Glomerular endothelial cell (primary cell): ENCODE data around the gene MFAP2. TPM values are rescaled to one million over a fixed set of nuclear protein-coding genes. Genes with fewer than 3 reads are reported as not detected.
A peak's percentile ranks its signal among the peaks of the same experiment; 100 is the strongest.

Experiments
- DNase-seq: peaks from one replicate; pipeline ENCODE4 v3.0.0-alpha.2; 2011; ENCODE audit warnings: low read depth, low spot score; ENCODE audit errors: extremely low read depth
- total RNA-seq: library from RNA; depleted of rRNA; stranded (reverse); fragments of >200 nt; gene quantifications from 2 replicates; pipeline ENCODE4 v1.2.3, GENCODE V29; 2015

MFAP2 gene
- total RNA-seq, 1 donor from 2014 or later: 133 TPM

- no peak for DNase-seq
Observed at GRCh38 chr1:17008208-17008855, 27.9 kb upstream of the MFAP2 start.

- no peak for DNase-seq
Observed at GRCh38 chr1:17007121-17007520, 26.7 kb upstream of the MFAP2 start.

DNA sequence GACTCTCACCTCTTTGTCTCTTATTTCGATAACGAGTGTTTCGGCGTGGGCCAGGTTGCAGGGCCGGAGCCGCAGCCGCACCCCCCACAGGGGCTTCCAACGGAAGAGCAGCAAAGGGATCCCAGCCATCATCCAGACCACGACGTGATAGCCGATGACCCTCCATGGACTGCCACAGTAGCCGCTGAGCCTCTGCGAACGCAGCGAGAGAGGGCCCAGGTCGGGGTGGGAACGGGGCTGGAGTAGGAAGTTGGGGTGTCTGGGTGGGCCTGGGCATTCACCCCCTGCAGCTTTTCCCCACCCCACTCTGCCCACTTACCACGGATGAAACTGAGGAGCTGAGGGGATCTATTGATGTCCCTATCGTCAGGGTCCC, 24.9 kb upstream of the MFAP2 start:
- DNase-seq: no peak

- no peak for DNase-seq
Observed at GRCh38 chr1:17004466-17005364, 24.3 kb upstream of the MFAP2 start.

GRCh38 chr1:17002524-17002902, 22.1 kb upstream of the MFAP2 start:
- no peak for DNase-seq

- no peak for DNase-seq
Observed at GRCh38 chr1:17001760-17002523, 21.5 kb upstream of the MFAP2 start.

DNA sequence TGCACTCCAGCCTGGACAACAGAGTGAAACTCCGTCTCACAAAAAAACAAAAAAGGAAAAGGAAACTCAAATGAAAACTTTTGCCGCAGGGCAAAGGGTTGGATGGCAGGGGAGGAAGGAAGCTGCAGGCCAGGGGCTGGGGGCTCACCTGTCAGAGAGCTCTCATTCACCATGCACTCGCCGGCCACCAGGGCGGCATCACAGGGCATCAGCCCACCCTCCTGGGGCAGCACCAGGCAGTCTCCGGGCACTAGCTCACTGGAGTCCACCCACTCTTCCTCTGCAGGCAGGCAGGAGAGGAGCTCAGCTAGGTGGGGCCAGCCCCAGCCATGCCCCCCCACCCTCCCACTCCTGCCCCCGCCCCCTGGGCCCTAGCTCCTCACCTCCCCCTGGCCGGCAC, 19.4 kb upstream of the MFAP2 start:
- no peak for DNase-seq

DNA sequence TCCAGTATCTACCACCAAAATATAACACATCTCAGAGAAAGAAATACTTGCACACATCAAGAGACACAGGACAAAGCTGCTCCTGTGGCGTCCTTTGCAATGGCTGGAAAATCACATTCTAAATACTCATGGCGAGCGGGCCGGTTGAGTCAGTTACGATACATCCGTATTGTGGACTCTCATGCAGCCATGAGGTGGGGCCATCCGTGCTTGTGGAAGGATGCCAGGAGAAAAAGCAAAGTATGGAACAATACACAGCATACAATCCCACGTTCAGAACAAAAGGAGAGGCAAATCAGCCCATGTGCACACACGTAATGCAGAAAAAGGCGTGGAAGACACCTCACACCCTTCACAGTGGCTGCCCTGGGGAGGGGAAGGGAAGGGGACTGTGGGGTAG, 18.2 kb upstream of the MFAP2 start:
- no peak for DNase-seq

GRCh38 chr1:16996845-16997244, 16.4 kb upstream of the MFAP2 start:
- no peak for DNase-seq

- DNase-seq: no peak
Observed at GRCh38 chr1:16993521-16994038, 13.2 kb upstream of the MFAP2 start.

- no peak for DNase-seq
Observed at GRCh38 chr1:16992675-16993074, 12.3 kb upstream of the MFAP2 start.

DNA sequence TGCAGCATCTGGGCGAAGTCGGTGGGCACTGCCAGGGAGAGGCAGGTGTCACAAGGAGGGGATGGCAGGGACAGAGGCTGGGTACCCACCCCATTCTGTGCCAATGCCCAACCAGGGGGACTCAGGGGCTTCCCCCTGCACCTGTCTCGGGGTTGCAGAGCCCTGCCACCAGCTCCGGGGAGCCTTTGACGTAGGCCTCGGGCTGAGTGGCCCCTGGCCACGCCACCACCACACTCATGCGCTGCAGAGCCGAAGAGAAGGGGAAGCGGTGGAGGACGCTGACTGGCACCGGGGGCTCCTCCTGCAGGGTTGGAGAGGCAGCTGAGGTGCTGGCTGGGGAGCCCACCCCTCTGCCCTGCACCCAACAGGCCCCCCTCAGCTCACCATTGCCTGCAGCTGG, 11.7 kb upstream of the MFAP2 start:
- DNase-seq: no peak

GRCh38 chr1:16991571-16991970, 11.2 kb upstream of the MFAP2 start:
- DNase-seq: no peak

DNA sequence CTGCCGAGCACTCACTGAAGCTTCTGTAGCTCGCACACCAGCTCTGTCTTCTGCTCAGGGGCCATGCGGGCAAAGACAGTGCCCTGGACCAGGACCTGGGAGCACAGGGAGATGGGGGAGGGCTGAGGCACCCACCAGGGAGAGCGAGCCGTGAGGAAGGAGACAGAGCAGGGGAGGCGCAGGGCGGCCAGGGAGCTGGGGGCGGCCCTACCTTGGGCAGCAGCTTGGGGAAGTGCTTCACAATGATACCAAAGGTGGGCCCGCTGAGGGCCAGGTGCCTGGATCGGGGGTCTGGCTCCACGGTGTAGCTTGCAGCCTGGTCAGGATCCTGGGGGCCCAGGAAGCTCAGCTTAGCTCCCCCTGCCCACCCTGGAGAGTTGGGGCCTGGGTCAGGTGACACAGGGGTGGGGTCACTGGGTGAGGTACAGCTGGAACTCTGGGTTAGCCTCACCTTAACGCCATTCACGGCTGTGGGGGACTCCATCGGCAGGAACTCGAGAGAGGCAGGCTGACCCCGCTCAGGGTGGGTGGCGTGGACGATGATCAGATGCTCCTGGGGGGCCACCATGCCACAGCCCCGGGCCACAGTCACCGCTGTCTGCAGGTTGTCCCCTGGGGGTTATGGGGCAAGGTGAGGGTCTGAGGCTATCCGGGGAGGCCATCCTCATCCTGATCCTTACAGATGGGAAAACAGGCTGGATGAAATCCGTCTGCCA, 9.4 kb upstream of the MFAP2 start:
- DNase-seq: no peak

GRCh38 chr1:16988210-16988609, 7.8 kb upstream of the MFAP2 start:
- no peak for DNase-seq

- no peak for DNase-seq
Observed at GRCh38 chr1:16986962-16987361, 6.5 kb upstream of the MFAP2 start.

- no peak for DNase-seq
Observed at GRCh38 chr1:16986560-16986959, 6.1 kb upstream of the MFAP2 start.

DNA sequence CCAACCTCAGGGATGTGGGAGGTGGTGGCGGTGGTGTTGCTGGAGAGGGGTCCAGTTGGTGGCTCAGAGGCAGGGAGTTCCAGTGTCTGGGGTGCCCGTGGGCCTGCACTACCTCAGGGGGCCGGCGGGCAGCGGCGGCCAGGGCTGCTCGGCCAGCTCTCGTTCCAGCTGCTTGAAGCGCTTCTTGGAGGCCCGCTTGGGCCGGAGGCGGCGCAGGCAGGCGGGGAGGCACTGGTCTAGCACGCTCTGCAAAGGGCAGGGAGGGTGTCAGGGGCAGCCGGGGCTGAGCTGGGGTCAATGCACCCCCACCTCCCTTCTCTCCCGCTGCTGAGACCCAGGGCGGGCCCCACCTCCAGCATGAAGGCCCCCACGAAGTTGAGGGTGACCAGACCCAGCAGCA, 5.7 kb upstream of the MFAP2 start:
- DNase-seq: no peak

DNA sequence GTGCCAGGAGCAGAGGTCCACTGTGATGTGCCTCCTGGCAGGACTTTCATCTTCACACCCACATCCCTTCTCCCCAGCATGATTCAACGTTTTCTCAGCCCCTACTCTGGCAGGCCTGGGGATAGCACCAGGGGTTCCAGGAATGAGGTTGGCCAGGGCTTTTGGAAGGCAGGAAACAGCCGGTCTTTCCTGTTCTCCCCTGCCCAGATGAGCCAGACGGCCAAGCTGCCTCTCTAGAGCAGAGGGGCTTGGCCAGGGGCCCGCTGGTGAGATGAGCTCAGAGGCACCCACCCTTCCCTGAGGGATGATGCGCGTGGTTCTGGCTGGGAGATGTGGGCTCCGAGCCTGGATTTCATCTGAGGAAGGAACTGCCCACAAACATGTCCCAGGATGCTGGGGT, 4.3 kb upstream of the MFAP2 start:
- peak; percentile 68 for DNase-seq

- no peak for DNase-seq
Observed at GRCh38 chr1:16983649-16984048, 3.2 kb upstream of the MFAP2 start.

DNA sequence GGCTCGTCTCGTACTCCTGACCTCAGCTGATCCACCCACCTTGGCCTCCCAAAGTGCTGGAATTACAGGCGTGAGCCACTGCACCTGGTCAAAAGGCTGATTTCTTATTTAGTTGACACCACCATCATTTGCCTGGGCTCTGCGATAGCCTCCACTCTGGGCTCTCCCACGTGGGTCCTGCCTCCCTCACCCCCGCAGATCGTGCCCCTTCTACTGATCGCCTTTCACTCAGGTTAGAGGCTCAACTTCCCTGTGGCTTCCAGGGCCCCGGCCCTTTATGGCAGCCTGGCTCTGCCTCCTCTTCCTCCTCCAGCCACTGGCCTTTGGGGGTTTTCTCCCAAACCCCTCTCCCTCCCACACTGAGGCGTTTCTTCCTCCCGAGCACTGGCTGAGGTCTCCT, 2.5 kb upstream of the MFAP2 start:
- DNase-seq: no peak
